Measurements from ENCODE around the gene DMXL1.
"Not testable (repeated sequence)": the region's sequence is repeated elsewhere in the genome, so short reads cannot be mapped to it uniquely, and the experiment has no call there.

The DMXL1 gene

DNA sequence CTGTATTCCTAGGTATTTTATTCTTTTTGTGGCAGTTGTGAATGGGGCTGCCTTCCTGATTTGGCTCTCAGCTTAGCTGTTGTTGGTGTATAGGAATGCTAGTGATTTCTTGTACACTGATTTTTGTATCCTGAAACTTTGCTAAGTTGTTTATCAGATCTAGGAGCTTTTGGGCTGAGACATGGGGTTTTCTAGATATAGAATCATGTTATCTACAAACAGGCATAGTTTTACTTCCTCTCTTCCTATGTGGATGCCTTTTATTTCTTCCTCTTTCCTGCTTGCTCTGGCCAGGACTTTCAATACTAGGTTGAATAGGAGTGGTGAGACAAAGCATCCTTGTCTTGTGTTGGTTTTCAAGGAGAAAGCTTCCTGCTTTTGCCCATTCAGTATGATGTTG is 129.9 kb downstream of the DMXL1 start:
- DNase-seq (ENCODE audit: low spot score): no peak

DNA sequence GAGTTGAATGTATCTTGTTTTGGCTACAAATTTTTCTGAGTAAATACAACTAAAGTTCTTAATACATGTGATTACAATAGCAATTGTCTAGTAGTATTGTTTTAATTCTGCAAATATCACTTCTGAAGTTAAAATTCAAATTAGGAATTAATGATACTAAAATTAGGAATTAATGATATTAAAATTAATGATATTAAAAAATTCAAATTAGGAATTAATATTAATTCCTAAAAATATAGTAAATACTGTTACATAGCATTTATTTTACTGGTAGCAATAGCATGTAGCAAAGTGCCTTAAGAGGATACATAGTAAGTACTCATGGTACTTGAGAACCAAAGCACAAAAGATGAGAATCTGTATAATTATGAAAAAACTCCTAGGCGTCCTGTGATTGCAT is 136.2 kb downstream of the DMXL1 start:
- DNase-seq (ENCODE audit: low spot score): no peak

- DNase-seq (ENCODE audit: low spot score): no peak
Observed at GRCh38 chr5:119212026-119212425, 141.1 kb downstream of the DMXL1 start.

DNA sequence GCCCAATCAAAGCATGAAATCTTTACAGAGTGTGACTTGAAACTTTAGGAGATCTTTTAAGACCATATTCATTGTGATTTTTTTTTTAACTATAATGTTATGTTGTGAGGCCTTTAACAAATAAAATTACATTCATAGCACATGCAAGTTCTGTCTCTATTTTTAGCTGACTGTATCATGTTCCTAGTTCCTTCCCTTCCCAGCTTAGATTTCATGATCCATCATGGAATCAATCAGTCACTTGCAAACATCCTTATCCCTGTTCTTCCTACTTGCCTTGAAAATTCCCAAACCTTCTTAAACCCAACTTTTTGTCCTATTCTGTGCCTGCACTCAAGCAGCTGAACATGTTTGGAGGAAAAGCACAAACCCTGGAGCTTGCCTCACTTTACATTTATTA is 141.8 kb downstream of the DMXL1 start:
- DNase-seq (ENCODE audit: low spot score): no peak

DNA sequence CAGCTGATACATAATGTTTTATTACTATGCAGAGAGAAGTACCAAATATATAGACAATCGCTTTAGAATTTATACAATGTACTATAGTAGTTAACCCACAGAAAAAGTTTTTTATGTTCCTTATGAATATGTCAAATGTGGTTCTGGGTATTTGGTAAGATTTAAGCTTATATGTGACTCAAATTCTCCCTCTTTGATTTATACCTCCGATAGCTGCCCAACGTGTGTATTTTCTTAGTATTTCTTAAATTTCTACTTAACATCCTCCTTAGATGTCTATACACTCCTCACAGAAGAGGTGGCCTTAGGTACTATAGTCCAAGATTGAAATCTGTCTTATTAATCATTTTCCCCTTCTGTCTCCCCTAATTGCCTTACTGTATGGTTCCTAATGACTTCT is 146.3 kb downstream of the DMXL1 start:
- DNase-seq (ENCODE audit: low spot score): no peak

- DNase-seq (ENCODE audit: low spot score): peak; percentile 5
Observed at GRCh38 chr5:119218830-119219782, 148.2 kb downstream of the DMXL1 start.

DNA sequence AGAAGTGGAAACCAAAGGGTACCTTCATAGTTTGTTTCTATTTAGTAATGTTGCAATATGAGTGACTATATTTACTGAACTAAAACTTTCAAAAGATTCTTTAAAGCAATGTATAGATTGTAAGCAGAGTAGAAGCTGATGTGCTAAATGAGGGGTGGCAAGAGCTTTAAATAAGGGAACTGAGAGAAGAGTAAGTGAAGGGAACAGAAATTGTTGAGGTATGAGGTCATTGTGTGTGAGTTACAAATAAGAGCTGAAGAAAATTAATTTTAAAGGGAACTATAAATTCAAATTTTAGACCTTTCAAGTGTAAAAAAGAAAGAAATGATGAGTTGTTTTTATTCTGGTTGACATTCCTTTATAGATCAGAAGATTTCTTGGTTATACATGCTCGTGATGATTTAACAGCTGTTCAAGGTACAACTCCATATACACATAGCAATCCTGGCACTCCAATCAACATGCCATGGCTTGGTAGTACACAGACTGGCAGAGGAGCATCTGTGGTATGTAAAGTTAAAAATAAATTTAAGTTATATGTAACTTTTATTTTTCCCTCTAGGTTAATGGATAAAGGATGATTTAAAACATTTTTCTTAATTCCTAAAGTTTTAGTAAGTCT is 149.8 kb downstream of the DMXL1 start:
- DNase-seq (ENCODE audit: low spot score): no peak

- no peak for DNase-seq (ENCODE audit: low spot score)
Observed at GRCh38 chr5:119221330-119221729, 150.4 kb downstream of the DMXL1 start.

DNA sequence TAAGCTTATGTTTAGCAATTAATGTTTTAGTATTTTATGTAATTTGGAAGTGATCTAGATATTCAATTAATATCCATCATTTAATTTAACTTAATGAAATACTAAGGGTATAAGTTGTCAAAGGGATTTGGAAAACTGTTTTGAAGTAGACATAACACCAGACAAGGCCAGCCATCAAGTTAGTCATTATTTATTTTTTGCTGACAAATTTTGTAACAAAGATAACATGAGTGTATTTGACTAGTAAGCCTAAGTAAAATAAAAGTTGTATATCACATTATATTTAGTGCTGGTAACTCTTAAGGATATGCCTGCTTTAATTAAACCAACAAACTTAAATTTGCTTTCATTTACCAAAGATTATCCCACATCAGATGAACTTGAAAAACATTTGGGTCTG is 159.1 kb downstream of the DMXL1 start:
- no peak for DNase-seq (ENCODE audit: low spot score)

DNA sequence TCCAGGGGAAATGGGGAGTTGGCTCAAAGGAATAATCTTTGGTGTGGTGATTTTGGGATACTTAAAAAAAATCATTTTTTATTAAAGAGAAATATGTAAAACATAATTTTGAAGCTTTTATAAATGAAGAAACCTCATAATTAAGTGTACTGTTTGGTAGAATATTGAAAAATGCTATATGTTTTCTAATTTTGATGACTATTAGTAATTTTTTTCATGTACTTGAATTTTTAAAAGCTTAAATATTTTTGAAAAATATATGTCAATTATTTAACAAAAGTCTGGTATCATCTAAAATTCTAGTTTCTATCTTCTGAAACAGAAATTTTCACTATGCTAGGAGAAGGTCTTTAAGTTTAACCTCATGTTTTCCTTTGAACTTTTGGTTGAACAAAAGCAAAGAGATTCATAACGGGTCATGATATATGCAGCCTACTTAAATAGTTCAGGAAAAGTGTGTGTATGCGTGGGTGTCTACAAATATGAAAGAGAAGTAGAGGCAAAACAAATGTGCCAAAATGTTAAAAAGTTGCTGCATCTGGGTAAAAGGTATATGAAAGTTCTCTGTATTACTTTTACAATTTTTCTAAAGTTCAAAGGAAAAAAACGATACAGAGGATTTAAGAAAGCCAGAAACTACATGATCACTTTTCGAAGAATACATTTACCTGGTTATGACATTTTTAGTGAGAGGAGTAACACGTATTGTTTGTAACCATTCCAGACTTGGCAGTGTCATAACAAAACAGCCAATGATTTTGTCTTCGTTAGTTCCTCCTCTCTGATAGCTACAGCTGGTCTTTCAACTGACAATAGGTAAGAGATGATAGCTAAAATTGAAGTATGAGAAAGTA is 167.6 kb downstream of the DMXL1 start:
- no peak for DNase-seq (ENCODE audit: low spot score)

- no peak for DNase-seq (ENCODE audit: low spot score)
Observed at GRCh38 chr5:119239119-119239417, 168.2 kb downstream of the DMXL1 start.

DNA sequence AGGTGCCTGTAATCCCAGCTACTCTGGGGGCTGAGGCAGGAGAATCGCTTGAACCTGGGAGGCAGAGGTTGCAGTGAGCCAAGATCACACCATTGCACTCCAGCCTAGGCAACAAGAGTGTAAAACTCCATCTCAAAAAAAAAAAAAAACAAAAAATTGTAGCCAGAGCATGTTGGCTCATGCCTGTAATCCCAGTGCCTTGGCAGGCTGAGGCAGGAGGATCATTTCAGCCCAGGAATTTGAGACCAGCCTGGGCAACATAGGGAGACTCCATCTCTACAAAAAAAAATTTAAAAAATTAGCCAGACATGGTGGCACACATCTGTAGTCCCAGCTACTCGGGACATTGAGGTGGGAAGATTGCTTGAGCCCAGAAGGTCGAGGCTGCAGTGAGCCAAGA is 168.9 kb downstream of the DMXL1 start:
- DNase-seq (ENCODE audit: low spot score): not testable (repeated sequence)

DNA sequence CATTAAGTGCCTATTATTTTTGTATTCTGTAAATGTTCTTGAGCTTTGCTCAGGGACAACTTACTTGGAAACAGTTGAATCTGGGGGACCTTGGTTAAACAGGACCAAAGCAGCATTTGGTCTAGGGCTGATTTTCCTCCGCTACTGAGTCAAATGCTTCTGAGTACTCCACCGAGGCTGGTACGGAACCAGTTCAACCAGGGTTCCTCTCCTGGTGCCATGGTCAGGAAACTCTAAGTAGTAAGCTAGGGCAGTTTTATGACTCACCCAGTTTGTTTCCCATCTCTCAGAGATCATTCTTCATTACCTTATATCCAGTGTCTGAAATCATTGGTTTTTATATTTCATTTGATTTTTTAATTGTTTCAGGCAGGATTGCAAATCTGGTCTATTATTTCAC is 173.0 kb downstream of the DMXL1 start:
- no peak for DNase-seq (ENCODE audit: low spot score)

GRCh38 chr5:119250946-119251901 is 180.3 kb downstream of the DMXL1 start:
- no peak for DNase-seq (ENCODE audit: low spot score)

- no peak for DNase-seq (ENCODE audit: low spot score)
Observed at GRCh38 chr5:119255571-119256356, 184.9 kb downstream of the DMXL1 start.

- no peak for DNase-seq (ENCODE audit: low spot score)
Observed at GRCh38 chr5:119257613-119258012, 186.7 kb downstream of the DMXL1 start.

DNA sequence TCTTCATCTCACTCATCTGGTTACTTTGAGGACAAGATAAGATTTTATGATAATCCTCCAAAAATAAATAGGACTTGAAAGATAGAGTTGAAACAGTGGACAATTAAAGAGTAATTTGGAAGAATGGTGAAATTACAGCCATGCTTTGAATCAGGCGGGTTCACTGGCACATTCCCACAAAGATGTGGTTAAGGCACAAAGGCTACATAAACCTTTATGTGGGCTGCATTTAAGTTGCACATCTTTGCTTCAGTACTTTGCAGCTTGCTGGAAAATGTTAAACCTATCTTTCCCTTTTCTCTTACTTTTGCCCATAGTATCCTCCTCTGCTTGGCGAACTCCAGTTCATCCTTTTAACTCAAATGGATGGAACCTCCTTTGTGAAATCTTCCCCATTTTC is 192.8 kb downstream of the DMXL1 start:
- DNase-seq (ENCODE audit: low spot score): no peak

DNA sequence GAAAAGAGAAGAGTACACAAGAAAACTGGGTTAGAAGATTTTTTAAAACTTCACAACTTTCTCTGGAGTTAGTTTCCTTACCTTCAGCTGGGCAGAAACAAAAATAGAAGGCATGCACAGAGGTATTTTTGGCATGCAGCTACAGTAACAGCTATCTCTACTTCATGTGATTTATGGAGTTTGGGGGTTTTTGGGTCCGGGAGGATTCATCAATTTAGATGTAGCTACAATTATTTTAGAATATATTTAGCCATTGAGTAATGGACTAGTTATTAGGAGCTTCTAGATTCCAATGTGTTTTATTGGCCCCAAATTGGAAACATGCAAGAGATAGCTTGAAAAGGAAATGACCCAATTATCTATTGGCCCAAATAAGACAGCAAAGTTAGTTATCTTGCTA is 193.3 kb downstream of the DMXL1 start:
- no peak for DNase-seq (ENCODE audit: low spot score)

DNA sequence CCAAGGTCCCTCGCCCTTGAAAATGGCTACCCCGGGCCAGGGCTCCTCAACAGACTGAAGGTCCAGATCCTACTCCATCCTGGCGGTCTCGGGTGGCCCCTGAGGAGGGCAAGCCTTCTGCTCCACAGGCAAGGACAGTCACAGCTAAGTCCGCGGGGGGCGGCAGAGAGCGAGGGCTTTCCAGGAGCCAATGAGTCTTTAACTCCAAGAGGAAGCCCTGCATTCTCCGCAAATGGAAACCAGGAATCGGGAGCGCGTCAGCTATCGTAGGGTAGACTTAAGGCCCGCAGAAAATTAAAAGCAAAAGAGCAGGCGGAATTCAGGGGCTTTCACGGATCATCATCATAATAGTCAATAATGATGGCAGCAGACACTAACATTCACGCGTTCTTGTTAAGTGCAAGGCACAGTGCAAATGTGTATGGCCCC is 197.1 kb downstream of the DMXL1 start:
- peak; percentile 89 for DNase-seq (ENCODE audit: low spot score)

GRCh38 chr5:119268387-119269060 is 197.6 kb downstream of the DMXL1 start:
- peak; percentile 98 for DNase-seq (ENCODE audit: low spot score)

Data from AG08396 (cell line).